SK-N-SH (cell line): ENCODE data around the gene ARL14. TPM values are rescaled to one million over a fixed set of nuclear protein-coding genes. Genes with fewer than 3 reads are reported as not detected.

Source experiments
- CTCF ChIA-PET: fragments of 300-600, 350-600 bp; formaldehyde crosslinking; extraction: SDS; loops from one replicate; lab custom pipeline; 2021; lab: Yijun Ruan, JAX
- POLR2A ChIA-PET: fragments of 350-600 bp; sonication (Branson Sonifier 250); formaldehyde crosslinking; extraction: SDS; loops from one replicate; lab custom pipeline; 2020; ENCODE audit warnings: antibody characterized with exemption, inconsistent platforms; lab: Yijun Ruan, JAX
- DNase-seq: peaks from one replicate; pipeline ENCODE4 v3.0.0; 2012
- H2AFZ ChIP-seq: fragments of 200-600 bp; sonication (generic); 2 replicates; pipeline ENCODE4 v1.8.1; 2016; ENCODE audit warnings: antibody characterized with exemption, mild to moderate bottlenecking, low read depth
- H3F3A ChIP-seq: fragments of 200-600 bp; sonication (generic); replicated peaks from 2 replicates; pipeline ENCODE3; 2016; ENCODE audit warnings: antibody characterized with exemption, mild to moderate bottlenecking; ENCODE audit not compliant: insufficient read depth
- H3K27ac ChIP-seq, 2 experiments: fragments of 200-500 bp in 1 of 2; fragments of 200-600 bp in 1 of 2; sonication (Bioruptor generic) in 1 of 2; sonication (generic), shearing (Covaris generic) in 1 of 2; 2 replicates each; pipeline versions ENCODE4 v1.5.1 to v1.6.1; 2014 to 2016; ENCODE audit warnings: low read depth in 2 of 2, inconsistent platforms in 1 of 2, low read length in 1 of 2, mild to moderate bottlenecking in 1 of 2, mixed read lengths in 1 of 2
- H3K27me3 ChIP-seq: fragments of 200-600 bp; sonication (generic), shearing (Covaris generic); 2 replicates; pipeline ENCODE4 v1.6.1; 2016; ENCODE audit warnings: mixed run types; ENCODE audit not compliant: insufficient read depth
- H3K36me3 ChIP-seq, 2 experiments: fragments of 200-500 bp in 1 of 2; fragments of 200-600 bp in 1 of 2; sonication (Bioruptor generic) in 1 of 2; sonication (generic) in 1 of 2; replicated peaks in 1 of 2; 2 replicates each; pipeline versions ENCODE3 to v1.5.1; 2014 to 2016; ENCODE audit warnings: low read length in 1 of 2, mild to moderate bottlenecking in 1 of 2; ENCODE audit not compliant: insufficient read depth in 2 of 2, control insufficient read depth in 1 of 2
- H3K4me1 ChIP-seq, 2 experiments: fragments of 200-500 bp in 1 of 2; fragments of 200-600 bp in 1 of 2; sonication (Bioruptor generic) in 1 of 2; sonication (generic), shearing (Covaris generic) in 1 of 2; 2 replicates each; pipeline versions ENCODE4 v1.5.1 to v1.6.1; 2014 to 2016; ENCODE audit warnings: low read depth in 1 of 2, low read length in 1 of 2, mixed run types in 1 of 2; ENCODE audit not compliant: insufficient read depth in 2 of 2, control insufficient read depth in 1 of 2
- H3K4me2 ChIP-seq: fragments of 200-600 bp; sonication (generic), shearing (Covaris generic); 2 replicates; pipeline ENCODE4 v1.6.1; 2017; ENCODE audit warnings: mixed run types
- H3K4me3 ChIP-seq, 2 experiments: fragments of 200-500 bp in 1 of 2; fragments of 200-600 bp in 1 of 2; sonication (Bioruptor generic) in 1 of 2; sonication (generic), shearing (Covaris generic) in 1 of 2; 2 replicates each; pipeline versions ENCODE4 v1.5.1 to v1.8.1; 2014 to 2016; ENCODE audit warnings: low read depth in 2 of 2, inconsistent platforms in 1 of 2, low read length in 1 of 2, mild to moderate bottlenecking in 1 of 2, mixed read lengths in 1 of 2, moderate library complexity in 1 of 2
- H3K79me2 ChIP-seq: fragments of 200-600 bp; sonication (generic); 2 replicates; pipeline ENCODE4 v1.8.1; 2017; ENCODE audit warnings: mild to moderate bottlenecking; ENCODE audit not compliant: insufficient read depth
- H3K9ac ChIP-seq: fragments of 200-600 bp; sonication (generic); 2 replicates; pipeline ENCODE4 v1.6.1; 2017; ENCODE audit warnings: mixed run types
- H3K9me2 ChIP-seq: fragments of 200-600 bp; sonication (generic); 2 replicates; pipeline ENCODE4 v1.6.1; 2017; ENCODE audit warnings: mixed run types
- H3K9me3 ChIP-seq: fragments of 200-600 bp; sonication (generic); 2 replicates; pipeline ENCODE4 v1.6.1; 2017; ENCODE audit warnings: mixed run types, mild to moderate bottlenecking, moderate library complexity
- H4K20me1 ChIP-seq: fragments of 200-600 bp; sonication (generic); 2 replicates; pipeline ENCODE4 v1.6.1; 2017; ENCODE audit warnings: mild to moderate bottlenecking, mixed run types; ENCODE audit not compliant: insufficient read depth
- EP300 ChIP-seq, 2 experiments: IDR thresholded peaks; 2 replicates each; pipeline versions ENCODE4 v1.4.0 to v1.6.1; 2012; ENCODE audit warnings: borderline replicate concordance in 1 of 2, low read depth in 1 of 2, low read length in 1 of 2
- FOXJ3 ChIP-seq: sonication (generic); formaldehyde crosslinking; IDR thresholded peaks from 2 replicates; pipeline ENCODE4 v1.5.1; 2020; ENCODE audit warnings: mild to moderate bottlenecking, missing genetic modification reagents
- FOXM1 ChIP-seq: IDR thresholded peaks from 2 replicates; pipeline ENCODE4 v1.4.0; 2012; ENCODE audit warnings: low read depth, mild to moderate bottlenecking
- GABPA ChIP-seq: IDR thresholded peaks from 2 replicates; pipeline ENCODE4 v1.4.0; 2012; ENCODE audit warnings: low read depth, mild to moderate bottlenecking
- JUND ChIP-seq: IDR thresholded peaks from 2 replicates; pipeline ENCODE4 v1.4.0; 2012
- MXI1 ChIP-seq: IDR thresholded peaks from 2 replicates; pipeline ENCODE4 v1.6.1; 2012; ENCODE audit warnings: mild to moderate bottlenecking, low read depth, low read length, improper control_type of control experiment
- NFIC ChIP-seq: IDR thresholded peaks from 2 replicates; pipeline ENCODE4 v1.4.0; 2012; ENCODE audit warnings: borderline replicate concordance
- POLR2AphosphoS5 ChIP-seq: IDR thresholded peaks from 2 replicates; pipeline ENCODE4 v1.6.1; 2012; ENCODE audit warnings: low read depth, low read length
- RCOR1 ChIP-seq: fragments of 150-350 bp; IDR thresholded peaks from 2 replicates; pipeline ENCODE4 v1.6.1; 2017; ENCODE audit warnings: antibody characterized with exemption, low read length
- RXRA ChIP-seq: IDR thresholded peaks from 2 replicates; pipeline ENCODE4 v1.4.0; 2012; ENCODE audit warnings: low read depth, mild to moderate bottlenecking, borderline replicate concordance
- TAF1 ChIP-seq: IDR thresholded peaks from 2 replicates; pipeline ENCODE4 v1.6.1; 2012; ENCODE audit warnings: low read depth, mild to moderate bottlenecking, low read length, moderate library complexity, borderline replicate concordance
- TCF12 ChIP-seq: IDR thresholded peaks from 2 replicates; pipeline ENCODE4 v1.4.0; 2012
- YY1 ChIP-seq: IDR thresholded peaks from 2 replicates; pipeline ENCODE4 v1.4.0; 2012; ENCODE audit warnings: low read depth, mild to moderate bottlenecking
- WGBS: methylation state at CpG from one replicate; pipeline ENCODE4 v1.1.6; 2017; ENCODE audit warnings: low lambda C conversion rate; 5-methylcytosine and 5-hydroxymethylcytosine counted together
- polyA plus RNA-seq, 3 experiments: library from polyadenylated mRNA; depleted of rRNA; stranded (reverse); fragments of >200 nt; gene quantifications; 2 replicates each; pipeline ENCODE4 v1.2.3, GENCODE V29; 2012
- TF ChIP-seq, protein P1 (sequence below): IDR thresholded peaks from 2 replicates; pipeline ENCODE4; 2012
- TF ChIP-seq, protein P2 (sequence below): IDR thresholded peaks from 2 replicates; pipeline ENCODE4 v1.4.0; 2012; ENCODE audit warnings: low read depth, borderline replicate concordance
- TF ChIP-seq, protein P3 (sequence below): IDR thresholded peaks from 2 replicates; pipeline ENCODE4 v1.4.0; 2012; ENCODE audit warnings: low read depth
- TF ChIP-seq, protein P4 (sequence below): fragments of 150-350 bp; IDR thresholded peaks from 2 replicates; pipeline ENCODE4 v1.6.1; 2017; ENCODE audit warnings: antibody characterized with exemption, low read length, low read depth, borderline replicate concordance
- TF ChIP-seq, protein P5 (sequence below): IDR thresholded peaks from 2 replicates; pipeline ENCODE4 v1.4.0; 2012; ENCODE audit warnings: low read depth, borderline replicate concordance

The ARL14 gene
- polyA plus RNA-seq, 1 of the 3 experiments (the other 2 are of a cell fraction) = not detected

DNA sequence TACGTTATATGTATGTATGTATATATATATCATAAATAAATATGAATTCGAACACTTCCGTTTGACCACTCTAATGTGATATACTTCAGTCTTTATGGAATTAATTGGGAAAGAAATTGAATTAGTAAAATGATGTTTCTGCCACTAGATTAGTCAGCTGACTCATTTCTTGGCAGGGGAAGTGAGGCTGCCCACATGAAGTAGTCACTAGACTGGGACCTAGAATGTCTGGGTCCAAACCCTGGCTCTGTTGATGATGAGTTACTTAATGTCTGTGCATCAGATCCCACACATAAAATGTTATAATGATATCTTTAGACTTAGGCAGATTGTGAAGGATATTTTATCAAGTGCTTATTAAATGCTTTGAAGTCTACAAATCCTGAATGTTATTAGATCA is 27.4 kb upstream of the ARL14 start:
- POLR2A ChIA-PET = no interaction called here
- Histone ChIP-seq H3K9me2 (no peaks in the 10 kb centered on the region), H2AFZ (no peak overlapping the region), H4K20me1 (no peaks in the 10 kb centered on the region), H3K27ac (no peak overlapping the region), H3K9me3 (no peaks in the 10 kb centered on the region), H3K36me3 (no peaks in the 10 kb centered on the region), H3F3A (no peaks in the 10 kb centered on the region), H3K79me2 (no peaks in the 10 kb centered on the region), H3K4me1 (no peaks in the 10 kb centered on the region; a peak in 1 of 4 replicates), H3K9ac (no peak overlapping the region), H3K4me2 (no peak overlapping the region), H3K4me3 (no peak overlapping the region), H3K27me3 (no peaks in the 10 kb centered on the region)
- no peak for TF ChIP-seq YY1
- TF ChIP-seq, protein P1, sequence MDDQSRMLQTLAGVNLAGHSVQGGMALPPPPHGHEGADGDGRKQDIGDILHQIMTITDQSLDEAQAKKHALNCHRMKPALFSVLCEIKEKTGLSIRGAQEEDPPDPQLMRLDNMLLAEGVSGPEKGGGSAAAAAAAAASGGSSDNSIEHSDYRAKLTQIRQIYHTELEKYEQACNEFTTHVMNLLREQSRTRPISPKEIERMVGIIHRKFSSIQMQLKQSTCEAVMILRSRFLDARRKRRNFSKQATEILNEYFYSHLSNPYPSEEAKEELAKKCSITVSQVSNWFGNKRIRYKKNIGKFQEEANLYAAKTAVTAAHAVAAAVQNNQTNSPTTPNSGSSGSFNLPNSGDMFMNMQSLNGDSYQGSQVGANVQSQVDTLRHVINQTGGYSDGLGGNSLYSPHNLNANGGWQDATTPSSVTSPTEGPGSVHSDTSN = no peak
- TF ChIP-seq TCF12 = no peak
- no peak for TF ChIP-seq RCOR1
- no peak for TF ChIP-seq FOXJ3 (CRISPR knock-in tag)
- TF ChIP-seq EP300 (IDR thresholded peaks at IDR 0.05; ENCODE audit: borderline replicate concordance in 1 of 2, low read depth in 1 of 2, low read length in 1 of 2) = no peak
- TF ChIP-seq RXRA = no peak
- no peak for TF ChIP-seq TAF1
- TF ChIP-seq NFIC = no peak
- TF ChIP-seq, protein P2, sequence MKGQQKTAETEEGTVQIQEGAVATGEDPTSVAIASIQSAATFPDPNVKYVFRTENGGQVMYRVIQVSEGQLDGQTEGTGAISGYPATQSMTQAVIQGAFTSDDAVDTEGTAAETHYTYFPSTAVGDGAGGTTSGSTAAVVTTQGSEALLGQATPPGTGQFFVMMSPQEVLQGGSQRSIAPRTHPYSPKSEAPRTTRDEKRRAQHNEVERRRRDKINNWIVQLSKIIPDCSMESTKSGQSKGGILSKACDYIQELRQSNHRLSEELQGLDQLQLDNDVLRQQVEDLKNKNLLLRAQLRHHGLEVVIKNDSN = no peak
- no peak for TF ChIP-seq GABPA
- TF ChIP-seq, protein P3, sequence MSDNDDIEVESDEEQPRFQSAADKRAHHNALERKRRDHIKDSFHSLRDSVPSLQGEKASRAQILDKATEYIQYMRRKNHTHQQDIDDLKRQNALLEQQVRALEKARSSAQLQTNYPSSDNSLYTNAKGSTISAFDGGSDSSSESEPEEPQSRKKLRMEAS = no peak
- TF ChIP-seq, protein P4, sequence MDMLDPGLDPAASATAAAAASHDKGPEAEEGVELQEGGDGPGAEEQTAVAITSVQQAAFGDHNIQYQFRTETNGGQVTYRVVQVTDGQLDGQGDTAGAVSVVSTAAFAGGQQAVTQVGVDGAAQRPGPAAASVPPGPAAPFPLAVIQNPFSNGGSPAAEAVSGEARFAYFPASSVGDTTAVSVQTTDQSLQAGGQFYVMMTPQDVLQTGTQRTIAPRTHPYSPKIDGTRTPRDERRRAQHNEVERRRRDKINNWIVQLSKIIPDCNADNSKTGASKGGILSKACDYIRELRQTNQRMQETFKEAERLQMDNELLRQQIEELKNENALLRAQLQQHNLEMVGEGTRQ = no peak
- no peak for TF ChIP-seq MXI1
- TF ChIP-seq FOXM1 = no peak
- CTCF ChIA-PET = interaction anchor here (1.8 kb wide), 1 partner anchor 16 kb away, joined by 5 read pairs; no protein-coding TSS in a partner anchor
- DNase-seq = no peak
- WGBS = 69% methylated on average over 3 of the region's 3 CpGs

DNA sequence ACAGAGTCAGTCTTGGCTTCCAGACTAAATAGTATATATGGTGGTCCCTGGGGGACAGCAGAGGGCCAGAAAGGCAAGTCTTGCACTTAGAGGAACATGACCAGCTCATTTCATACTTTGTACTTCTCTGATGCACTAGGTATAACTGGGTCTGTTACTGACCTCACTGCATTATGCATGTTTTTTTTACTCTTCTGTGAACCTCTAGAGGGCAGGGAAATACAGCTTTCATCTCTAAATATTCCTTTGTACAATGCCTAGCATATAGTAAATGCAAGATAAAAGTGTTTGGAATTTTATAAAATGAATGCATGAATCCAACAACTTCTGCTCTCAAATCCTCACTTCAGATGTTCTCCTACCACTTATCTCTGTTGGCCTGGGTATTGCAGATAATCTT is 23.4 kb upstream of the ARL14 start:
- no peaks in the 10 kb centered on the region for H3K27me3 ChIP-seq
- no peaks in the 10 kb centered on the region for H3K9me2 ChIP-seq
- H3K9ac ChIP-seq = no peak overlapping the region
- CTCF ChIA-PET = no interaction called here
- no peaks in the 10 kb centered on the region for H3F3A ChIP-seq
- TF ChIP-seq, protein P4 = no peak
- TF ChIP-seq JUND (no peak), TAF1 (no peak), YY1 (no peak), GABPA (no peak), POLR2AphosphoS5 (no peak)
- TF ChIP-seq, protein P5, sequence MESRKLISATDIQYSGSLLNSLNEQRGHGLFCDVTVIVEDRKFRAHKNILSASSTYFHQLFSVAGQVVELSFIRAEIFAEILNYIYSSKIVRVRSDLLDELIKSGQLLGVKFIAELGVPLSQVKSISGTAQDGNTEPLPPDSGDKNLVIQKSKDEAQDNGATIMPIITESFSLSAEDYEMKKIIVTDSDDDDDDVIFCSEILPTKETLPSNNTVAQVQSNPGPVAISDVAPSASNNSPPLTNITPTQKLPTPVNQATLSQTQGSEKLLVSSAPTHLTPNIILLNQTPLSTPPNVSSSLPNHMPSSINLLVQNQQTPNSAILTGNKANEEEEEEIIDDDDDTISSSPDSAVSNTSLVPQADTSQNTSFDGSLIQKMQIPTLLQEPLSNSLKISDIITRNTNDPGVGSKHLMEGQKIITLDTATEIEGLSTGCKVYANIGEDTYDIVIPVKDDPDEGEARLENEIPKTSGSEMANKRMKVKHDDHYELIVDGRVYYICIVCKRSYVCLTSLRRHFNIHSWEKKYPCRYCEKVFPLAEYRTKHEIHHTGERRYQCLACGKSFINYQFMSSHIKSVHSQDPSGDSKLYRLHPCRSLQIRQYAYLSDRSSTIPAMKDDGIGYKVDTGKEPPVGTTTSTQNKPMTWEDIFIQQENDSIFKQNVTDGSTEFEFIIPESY = no peak
- TF ChIP-seq, protein P3 = no peak
- H3K9me3 ChIP-seq = no peaks in the 10 kb centered on the region
- DNase-seq = no peak
- no peaks in the 10 kb centered on the region for H3K79me2 ChIP-seq
- no peak overlapping the region for H2AFZ ChIP-seq
- no peaks in the 10 kb centered on the region; a peak in 1 of 4 replicates for H3K4me1 ChIP-seq
- no peak overlapping the region for H3K4me3 ChIP-seq
- no peak overlapping the region for H3K27ac ChIP-seq
- H3K4me2 ChIP-seq = no peak overlapping the region
- POLR2A ChIA-PET = no interaction called here
- H3K36me3 ChIP-seq = no peaks in the 10 kb centered on the region
- H4K20me1 ChIP-seq = no peaks in the 10 kb centered on the region
